Memory B cell (primary cell): ENCODE measurements around the gene TMEM184C.

ENCODE experiments used
- ATAC-seq: fragments of 150-1000 bp; cut with Tn5 transposase; 2 replicates; pipeline ENCODE4 v1.10.0; 2021; ENCODE audit warnings: low read depth, mild to moderate bottlenecking, moderate library complexity
- DNase-seq, 2 donors: peaks; one replicate each; pipeline ENCODE4 v3.0.0; 2022; ENCODE audit warnings: low spot score in 2 of 2
- H3K27ac Mint-ChIP-seq: one replicate; pipeline ENCODE4 v1.8.0; 2022; ENCODE audit warnings: mild to moderate bottlenecking, moderate library complexity, mixed read lengths
- H3K27me3 Mint-ChIP-seq: one replicate; pipeline ENCODE4 v1.8.0; 2022; ENCODE audit warnings: mixed read lengths
- H3K36me3 Mint-ChIP-seq: one replicate; pipeline ENCODE4 v1.8.0; 2022; ENCODE audit warnings: mild to moderate bottlenecking, mixed read lengths
- H3K4me1 Mint-ChIP-seq: one replicate; pipeline ENCODE4 v1.8.0; 2022; ENCODE audit warnings: mixed read lengths
- H3K4me3 Mint-ChIP-seq: one replicate; pipeline ENCODE4 v1.8.0; 2022; ENCODE audit warnings: mild to moderate bottlenecking, moderate library complexity, mixed read lengths
- H3K9me3 Mint-ChIP-seq: one replicate; pipeline ENCODE4 v1.8.0; 2022; ENCODE audit warnings: mixed read lengths

TMEM184C gene

DNA sequence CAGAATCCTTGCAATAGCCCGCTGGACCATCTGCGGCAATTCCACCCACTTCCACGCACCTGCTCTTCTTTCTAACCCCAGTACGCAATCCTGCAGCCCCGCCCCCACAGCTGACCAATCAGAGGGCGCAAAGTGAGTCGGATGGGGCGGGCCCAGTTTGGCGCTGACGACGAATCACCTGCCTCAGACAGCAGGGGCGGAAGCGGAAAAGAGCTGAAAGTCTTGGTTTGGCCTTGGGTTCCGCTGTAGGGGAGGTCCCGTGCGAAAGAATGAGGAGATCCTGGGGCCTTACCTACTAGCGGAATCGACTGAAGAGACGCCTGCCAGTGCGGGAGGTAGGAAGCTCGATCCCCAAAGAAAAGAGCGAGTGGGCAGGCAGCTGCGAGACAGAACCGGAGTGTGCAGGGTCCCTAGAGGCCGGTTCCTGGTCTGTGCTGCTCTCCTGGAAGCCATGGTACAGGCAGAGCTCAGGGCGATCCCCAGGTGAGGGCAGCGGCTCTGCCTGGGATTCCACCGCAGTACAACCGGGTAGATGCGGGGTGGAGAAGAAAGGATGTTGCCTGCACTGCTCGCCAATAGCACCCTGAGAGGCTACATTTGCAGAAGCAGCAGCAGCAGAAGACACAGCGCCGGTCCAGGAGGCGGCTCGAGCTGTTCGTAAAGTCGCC lies at the start of gene TMEM184C:
TMEM184C (plus strand) TSS at position 225 of the 668 bp plus-strand sequence. CDS start 560 bp downstream, outside the sequence.
- H3K4me1 Mint-ChIP-seq = peaks cover 19% of the 10 kb centered on the region
- peaks cover 11% of the 10 kb centered on the region for H3K36me3 Mint-ChIP-seq
- H3K27ac Mint-ChIP-seq = peak within 1 kb of the TSS; percentile 91
- H3K4me3 Mint-ChIP-seq = peak within 1 kb of the TSS; percentile 92
- H3K9me3 Mint-ChIP-seq = no peaks in the 10 kb centered on the region
- H3K27me3 Mint-ChIP-seq = no peaks in the 10 kb centered on the region
- ATAC-seq = peak; percentile 94
- peak; percentile 97 for DNase-seq

DNA sequence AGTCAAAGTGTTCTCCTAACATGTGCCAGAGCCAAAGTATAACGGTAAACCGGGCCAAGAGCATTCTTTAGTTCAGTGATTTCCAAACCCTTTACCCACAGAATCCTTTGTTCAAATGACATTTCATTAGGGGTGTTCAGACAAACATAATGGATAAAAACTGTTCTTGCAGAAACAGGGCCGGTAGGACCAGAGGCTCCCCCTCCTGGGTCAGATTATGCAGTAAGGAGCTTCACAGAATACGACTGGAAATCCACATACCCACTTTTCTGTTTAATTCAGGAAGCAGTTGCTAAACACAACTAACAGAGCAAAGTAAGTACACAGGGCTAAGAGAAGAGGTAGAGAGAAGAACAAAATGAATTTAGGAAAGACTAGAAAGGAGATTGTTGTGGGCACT lies 46.6 kb upstream of the TMEM184C start:
- H3K9me3 Mint-ChIP-seq = peaks cover 5% of the 10 kb centered on the region
- no peaks in the 10 kb centered on the region for H3K4me1 Mint-ChIP-seq
- no peaks in the 10 kb centered on the region for H3K36me3 Mint-ChIP-seq
- no peak overlapping the region for H3K27ac Mint-ChIP-seq
- ATAC-seq (no peak), DNase-seq (no peak)
- H3K4me3 Mint-ChIP-seq = no peak overlapping the region
- peaks cover 7% of the 10 kb centered on the region for H3K27me3 Mint-ChIP-seq

DNA sequence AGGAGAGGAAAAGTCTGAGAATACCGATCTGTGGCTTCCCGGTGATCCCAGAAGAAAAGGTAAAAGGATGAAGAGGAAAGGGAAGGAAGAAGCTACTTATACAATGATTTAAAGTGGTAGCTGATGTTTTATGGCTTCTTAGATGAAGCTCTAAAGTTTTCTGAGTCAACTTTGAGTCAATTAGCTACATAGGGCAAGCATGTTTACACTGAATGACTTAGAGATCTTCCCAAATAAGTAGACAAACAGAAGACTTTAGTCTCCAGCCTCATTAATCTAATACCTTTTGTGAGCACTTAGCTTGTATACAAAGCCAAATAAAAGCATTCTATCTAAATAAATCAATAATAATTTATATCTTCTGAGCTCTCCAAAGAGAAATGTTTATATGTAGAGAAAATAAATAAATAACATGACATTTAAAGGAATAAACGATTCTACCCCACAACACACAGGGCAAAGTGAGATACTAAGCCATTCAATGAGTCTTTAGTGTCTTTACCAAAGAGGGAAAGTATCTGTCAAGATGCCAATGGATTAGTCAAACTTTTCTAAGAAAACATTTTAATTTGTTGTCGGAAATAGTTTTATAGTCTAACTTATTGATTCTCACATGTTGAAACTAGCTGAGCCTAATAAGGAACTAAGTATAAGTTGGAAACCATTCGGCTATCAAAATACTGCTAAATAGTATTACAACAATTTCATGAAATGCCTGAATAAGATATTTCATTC lies 46.0 kb upstream of the TMEM184C start:
- Mint-ChIP-seq H3K27ac (no peak overlapping the region), H3K36me3 (no peaks in the 10 kb centered on the region), H3K4me3 (no peak overlapping the region), H3K27me3 (peaks cover 9% of the 10 kb centered on the region), H3K9me3 (peaks cover 5% of the 10 kb centered on the region), H3K4me1 (no peaks in the 10 kb centered on the region)
- ATAC-seq = no peak
- DNase-seq = no peak

DNA sequence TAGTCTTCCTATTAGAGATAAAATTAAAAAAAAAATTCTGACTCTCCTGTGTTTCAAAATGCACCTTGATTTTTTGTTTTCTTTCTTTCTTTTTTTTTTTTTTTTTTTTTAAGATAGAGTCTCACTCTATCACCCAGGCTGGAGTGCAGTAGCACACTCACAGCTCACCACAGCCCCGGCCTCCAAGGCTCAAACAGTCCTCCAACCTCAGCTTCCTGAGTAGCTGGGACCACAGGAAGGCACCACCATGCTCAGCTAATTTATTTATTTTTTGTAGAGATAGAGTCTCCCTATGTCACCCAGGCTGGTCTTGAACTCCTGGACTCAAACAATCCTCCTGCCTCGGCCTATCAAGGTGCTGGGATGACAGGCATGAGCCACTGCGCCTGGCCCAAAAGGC lies 41.1 kb upstream of the TMEM184C start:
- Mint-ChIP-seq H3K9me3 (peaks cover 2% of the 10 kb centered on the region), H3K4me1 (no peaks in the 10 kb centered on the region), H3K4me3 (no peak overlapping the region), H3K27ac (no peak overlapping the region), H3K36me3 (no peaks in the 10 kb centered on the region), H3K27me3 (peaks cover 9% of the 10 kb centered on the region)
- ATAC-seq (no peak), DNase-seq (no peak)

DNA sequence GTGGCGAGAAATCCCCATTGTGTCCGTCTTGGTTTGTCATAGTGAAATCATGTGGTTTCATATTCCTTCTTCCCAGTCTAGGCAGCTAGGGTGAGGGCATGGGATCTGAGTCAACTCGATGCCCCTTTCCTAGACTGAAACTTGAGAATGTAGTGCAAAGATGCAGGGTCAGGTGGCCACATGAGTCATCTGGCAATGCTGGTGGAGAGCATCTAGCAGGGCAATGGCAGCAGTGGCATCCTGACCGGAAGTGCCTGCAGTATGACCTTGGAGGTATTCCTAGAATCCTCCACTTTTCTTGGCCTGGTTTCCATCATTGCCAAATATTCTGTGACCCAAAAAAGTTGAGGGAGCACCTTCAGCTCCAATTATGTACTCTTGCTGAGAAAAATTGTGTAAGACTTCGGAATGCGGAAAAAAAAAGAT lies 39.1 kb upstream of the TMEM184C start:
- Mint-ChIP-seq H3K27me3 (peaks cover 9% of the 10 kb centered on the region), H3K36me3 (no peaks in the 10 kb centered on the region), H3K9me3 (peaks cover 2% of the 10 kb centered on the region), H3K4me1 (no peaks in the 10 kb centered on the region), H3K4me3 (no peak overlapping the region), H3K27ac (no peak overlapping the region)
- ATAC-seq = no peak
- DNase-seq = no peak

DNA sequence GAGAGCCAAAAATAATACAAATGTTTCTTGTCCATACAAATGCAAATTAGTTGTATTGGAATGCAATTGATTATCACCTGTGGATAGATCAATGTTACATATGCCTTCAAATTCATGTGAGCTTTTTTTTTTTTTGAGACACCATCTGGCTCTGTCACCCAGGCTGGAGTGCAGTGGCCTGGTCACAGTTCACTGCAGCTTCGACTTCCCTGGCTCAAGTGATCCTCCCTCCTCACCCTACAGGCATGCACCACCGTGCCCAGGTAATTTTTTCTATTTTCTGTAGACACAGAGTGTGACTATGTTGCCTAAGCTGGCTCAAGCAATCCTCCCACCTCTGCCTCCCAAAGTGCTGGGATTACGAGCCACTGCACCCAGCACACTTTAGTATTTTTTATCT lies 38.6 kb upstream of the TMEM184C start:
- H3K4me1 Mint-ChIP-seq = no peaks in the 10 kb centered on the region
- no peak overlapping the region for H3K27ac Mint-ChIP-seq
- peaks cover 9% of the 10 kb centered on the region for H3K27me3 Mint-ChIP-seq
- ATAC-seq (no peak), DNase-seq (no peak)
- peaks cover 2% of the 10 kb centered on the region for H3K9me3 Mint-ChIP-seq
- H3K4me3 Mint-ChIP-seq = no peak overlapping the region
- no peaks in the 10 kb centered on the region for H3K36me3 Mint-ChIP-seq

DNA sequence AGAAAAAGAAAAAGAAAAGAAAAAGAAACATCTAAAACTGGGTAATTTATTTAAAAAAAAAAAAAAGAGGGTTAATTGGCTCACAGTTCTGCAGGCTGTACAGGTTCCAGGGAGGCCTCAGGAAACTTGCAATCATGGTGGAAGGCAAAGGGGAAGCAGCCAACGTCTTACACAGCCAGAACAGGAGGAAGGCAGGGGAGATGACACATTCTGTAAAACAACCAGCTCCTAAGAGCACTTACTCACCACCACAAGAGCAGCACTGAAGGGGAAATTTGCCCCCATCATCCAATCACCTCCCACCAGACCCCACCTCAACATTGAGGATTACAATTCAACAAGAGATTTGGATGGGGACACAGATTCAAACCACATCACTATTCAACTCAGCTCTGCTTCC lies 36.8 kb upstream of the TMEM184C start:
- Mint-ChIP-seq H3K27me3 (peaks cover 17% of the 10 kb centered on the region), H3K4me1 (no peaks in the 10 kb centered on the region), H3K4me3 (no peak overlapping the region), H3K9me3 (peaks cover 7% of the 10 kb centered on the region), H3K27ac (no peak overlapping the region), H3K36me3 (no peaks in the 10 kb centered on the region)
- ATAC-seq = no peak
- DNase-seq = no peak

DNA sequence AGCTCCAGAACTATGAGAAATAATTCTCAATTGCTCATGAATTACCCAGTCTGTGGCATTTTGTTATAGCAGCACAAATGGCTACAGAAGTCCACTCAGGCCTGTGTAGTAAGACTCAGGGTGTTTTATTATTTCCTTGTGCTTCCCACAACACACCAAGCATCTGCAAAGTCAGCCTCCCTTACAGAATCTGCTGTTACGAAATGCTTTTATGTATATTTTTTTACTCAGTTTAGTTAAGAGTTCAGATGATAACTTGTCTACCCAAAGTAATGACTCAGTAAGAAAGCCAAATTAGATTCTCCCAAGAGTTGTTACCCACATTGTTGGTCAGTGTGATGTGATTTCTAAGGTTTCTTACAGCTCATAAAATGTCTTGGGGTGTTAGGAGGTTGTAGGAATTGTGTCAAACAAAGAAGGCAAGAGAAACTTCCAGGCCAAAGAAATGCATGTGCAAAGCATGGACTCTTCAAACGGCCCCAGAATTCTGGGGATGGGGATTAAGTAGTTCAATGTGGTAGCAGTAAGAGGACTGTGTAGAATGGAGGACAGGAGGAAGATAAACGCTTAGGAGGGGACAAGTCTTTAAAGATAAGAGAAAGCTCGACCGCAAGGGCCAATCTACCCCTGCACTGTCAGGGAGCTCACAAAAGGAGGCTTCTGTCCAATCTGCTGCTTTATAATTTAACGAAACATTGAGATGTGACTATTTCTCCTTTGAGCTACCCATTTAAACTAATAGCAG lies 35.4 kb upstream of the TMEM184C start:
- Mint-ChIP-seq H3K36me3 (no peaks in the 10 kb centered on the region), H3K4me3 (no peak overlapping the region), H3K27me3 (peaks cover 16% of the 10 kb centered on the region), H3K27ac (no peak overlapping the region), H3K4me1 (no peaks in the 10 kb centered on the region), H3K9me3 (peaks cover 9% of the 10 kb centered on the region)
- ATAC-seq (no peak), DNase-seq (no peak)

DNA sequence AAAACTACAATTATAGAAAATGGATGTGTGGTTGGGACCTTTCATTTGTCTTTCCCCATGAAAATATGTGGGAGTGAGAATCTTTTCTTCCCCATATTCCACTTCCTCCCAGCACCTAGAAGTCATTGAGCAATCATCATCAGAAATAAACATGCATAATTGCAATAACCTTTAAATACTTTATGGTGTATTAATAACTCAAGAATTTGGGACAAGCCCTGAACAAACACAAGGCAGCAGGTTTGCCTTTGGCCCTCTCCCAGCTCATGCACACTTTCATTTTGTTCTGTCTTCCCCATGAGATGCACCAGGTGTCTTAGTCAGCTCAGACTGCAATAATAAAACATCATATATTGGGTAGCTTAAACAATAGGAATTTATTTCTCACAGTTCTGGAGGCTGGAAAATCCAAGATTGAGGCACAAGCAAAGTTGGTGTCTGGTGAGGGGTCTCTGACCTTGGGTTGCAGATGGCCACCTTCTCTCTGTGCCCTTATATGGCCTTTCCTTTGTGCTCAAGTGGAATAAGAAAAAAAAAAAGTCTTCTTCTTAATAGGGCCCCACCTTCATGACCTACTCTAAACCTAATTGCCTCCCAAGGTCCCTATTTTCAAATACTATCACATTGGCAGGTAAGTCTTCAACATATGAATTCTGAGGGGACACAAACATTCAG lies 34.7 kb upstream of the TMEM184C start:
- Mint-ChIP-seq H3K27ac (no peak overlapping the region), H3K27me3 (peaks cover 13% of the 10 kb centered on the region), H3K36me3 (no peaks in the 10 kb centered on the region), H3K9me3 (peaks cover 9% of the 10 kb centered on the region), H3K4me1 (no peaks in the 10 kb centered on the region), H3K4me3 (no peak overlapping the region)
- ATAC-seq (no peak), DNase-seq (no peak)

DNA sequence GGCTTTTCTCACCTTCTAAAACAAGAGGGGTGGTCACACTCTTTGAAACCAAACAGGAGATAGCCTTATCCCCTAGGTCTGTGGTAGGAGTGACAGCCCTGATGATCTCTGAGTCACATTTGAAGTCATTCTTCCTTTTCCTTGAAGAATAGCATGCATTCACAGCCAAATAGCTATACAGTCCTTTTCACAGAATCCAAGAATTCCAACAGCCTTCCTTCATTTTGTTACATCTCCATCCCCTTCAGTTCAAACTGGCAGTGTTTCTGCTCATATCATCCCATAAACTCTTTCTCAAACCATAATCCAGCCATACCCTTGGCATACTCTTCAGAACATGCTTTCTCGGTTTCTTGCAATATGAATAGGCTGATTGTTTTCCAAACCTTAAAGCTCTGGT lies 33.3 kb upstream of the TMEM184C start:
- no peaks in the 10 kb centered on the region for H3K36me3 Mint-ChIP-seq
- no peak for DNase-seq

DNA sequence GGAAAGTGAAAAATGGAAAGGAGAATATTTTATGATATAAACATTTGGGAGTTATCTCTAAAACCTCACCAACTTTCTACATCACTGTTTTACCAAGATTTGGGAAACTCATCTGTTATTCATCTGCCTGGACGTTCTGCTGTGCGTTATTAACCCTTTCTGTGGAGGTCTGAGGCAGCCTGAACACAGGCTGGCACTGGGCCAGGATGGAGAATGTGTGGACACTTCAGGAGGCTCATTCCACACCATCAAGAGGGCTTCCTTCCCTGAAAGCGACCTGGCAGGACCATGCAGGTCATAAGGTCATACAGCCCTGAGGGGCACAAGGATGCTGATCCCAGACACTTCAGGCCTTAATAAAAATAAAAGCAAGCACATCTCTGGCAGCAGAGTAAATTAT lies 31.2 kb upstream of the TMEM184C start:
- H3K36me3 Mint-ChIP-seq = no peaks in the 10 kb centered on the region
- no peak for DNase-seq
- peaks cover 2% of the 10 kb centered on the region for H3K4me1 Mint-ChIP-seq
- no peak overlapping the region for H3K4me3 Mint-ChIP-seq
- peaks cover 7% of the 10 kb centered on the region for H3K9me3 Mint-ChIP-seq
- no peak overlapping the region for H3K27ac Mint-ChIP-seq
- ATAC-seq = no peak
- peaks cover 10% of the 10 kb centered on the region for H3K27me3 Mint-ChIP-seq

More for the DNA sequence above, 33.3 kb upstream of the TMEM184C start:
- Mint-ChIP-seq H3K4me1 (no peaks in the 10 kb centered on the region), H3K4me3 (no peak overlapping the region), H3K27ac (no peak overlapping the region), H3K27me3 (peaks cover 12% of the 10 kb centered on the region), H3K9me3 (peaks cover 9% of the 10 kb centered on the region)
- no peak for ATAC-seq

DNA sequence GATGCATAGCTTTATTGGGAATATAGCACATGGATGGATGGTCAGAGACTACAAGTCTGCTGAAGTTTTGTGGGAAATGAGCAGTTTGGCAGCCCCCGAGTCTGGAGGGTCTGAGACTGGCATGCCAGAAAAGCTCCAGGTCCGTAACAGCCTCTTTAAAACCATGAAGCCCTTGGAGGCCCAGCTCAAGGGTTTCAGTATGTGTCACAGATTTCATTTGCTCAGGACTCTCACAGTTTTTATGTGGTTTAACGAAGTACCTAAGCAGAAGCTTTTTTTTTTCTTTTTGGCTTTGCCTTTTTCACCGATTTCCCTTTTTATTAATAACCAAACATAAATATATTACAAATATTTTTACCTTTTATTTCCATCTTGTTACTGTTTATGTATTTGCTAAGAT lies 30.6 kb upstream of the TMEM184C start:
- H3K4me1 Mint-ChIP-seq = peaks cover 2% of the 10 kb centered on the region
- no peaks in the 10 kb centered on the region for H3K36me3 Mint-ChIP-seq
- DNase-seq (no peak), ATAC-seq (no peak)
- peaks cover 12% of the 10 kb centered on the region for H3K27me3 Mint-ChIP-seq
- H3K27ac Mint-ChIP-seq = no peak overlapping the region
- H3K9me3 Mint-ChIP-seq = peaks cover 7% of the 10 kb centered on the region
- no peak overlapping the region for H3K4me3 Mint-ChIP-seq

DNA sequence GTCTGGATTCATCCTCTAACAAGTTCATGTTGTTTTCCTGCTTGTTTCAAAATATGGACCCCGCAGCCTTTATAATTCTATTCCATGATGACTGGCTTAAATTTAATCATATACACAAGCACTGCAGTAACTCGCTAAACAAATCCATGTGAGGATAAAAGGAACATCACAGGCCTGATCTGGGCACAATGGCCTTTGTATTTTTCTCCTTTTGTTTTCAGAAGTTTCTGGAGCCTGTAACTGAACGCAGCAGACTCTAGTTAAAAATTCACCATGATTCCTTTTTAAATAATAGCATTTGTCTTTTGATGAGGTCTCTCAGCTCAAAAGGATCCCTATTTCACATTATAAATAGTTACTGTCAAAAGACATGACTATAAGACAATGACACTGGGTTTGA lies 30.2 kb upstream of the TMEM184C start:
- Mint-ChIP-seq H3K9me3 (peaks cover 7% of the 10 kb centered on the region), H3K4me3 (no peak overlapping the region), H3K4me1 (peaks cover 2% of the 10 kb centered on the region), H3K27me3 (peaks cover 12% of the 10 kb centered on the region), H3K36me3 (no peaks in the 10 kb centered on the region), H3K27ac (no peak overlapping the region)
- ATAC-seq = no peak
- DNase-seq = no peak

DNA sequence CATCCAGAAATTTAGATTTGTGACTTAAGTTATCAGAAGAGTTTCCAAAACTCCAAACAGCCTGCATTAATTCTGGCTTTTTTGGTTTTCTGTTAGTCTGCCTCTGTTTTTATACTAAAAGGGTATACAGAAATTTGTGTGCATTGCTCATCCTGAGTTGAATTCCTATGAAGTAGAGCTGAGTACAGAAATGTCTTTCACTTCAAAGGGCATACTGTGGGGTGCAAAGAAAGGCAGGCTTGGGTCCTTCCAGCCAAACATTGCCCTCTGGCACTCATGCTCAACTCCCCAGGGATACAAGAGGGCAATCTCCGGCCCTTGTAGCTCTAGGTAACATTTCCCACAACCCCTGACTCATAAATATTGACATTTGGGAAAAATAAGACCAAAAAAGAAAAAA lies 27.6 kb upstream of the TMEM184C start:
- Mint-ChIP-seq H3K27me3 (peaks cover 13% of the 10 kb centered on the region), H3K36me3 (no peaks in the 10 kb centered on the region), H3K4me3 (no peak overlapping the region), H3K27ac (no peak overlapping the region), H3K9me3 (peaks cover 5% of the 10 kb centered on the region), H3K4me1 (peaks cover 2% of the 10 kb centered on the region)
- ATAC-seq = no peak
- DNase-seq = no peak
